Hematopoietic multipotent progenitor cell treated with erythropoietin and hydrocortisone succinate and interleukin-3 and kit ligand, for 17 days (in vitro differentiated cells): ENCODE results near the gene NTM.

Experiments
- DNase-seq: peaks from one replicate; pipeline ENCODE4 v3.0.0-alpha.2; 2015; ENCODE audit warnings: low spot score

Gene NTM

DNA sequence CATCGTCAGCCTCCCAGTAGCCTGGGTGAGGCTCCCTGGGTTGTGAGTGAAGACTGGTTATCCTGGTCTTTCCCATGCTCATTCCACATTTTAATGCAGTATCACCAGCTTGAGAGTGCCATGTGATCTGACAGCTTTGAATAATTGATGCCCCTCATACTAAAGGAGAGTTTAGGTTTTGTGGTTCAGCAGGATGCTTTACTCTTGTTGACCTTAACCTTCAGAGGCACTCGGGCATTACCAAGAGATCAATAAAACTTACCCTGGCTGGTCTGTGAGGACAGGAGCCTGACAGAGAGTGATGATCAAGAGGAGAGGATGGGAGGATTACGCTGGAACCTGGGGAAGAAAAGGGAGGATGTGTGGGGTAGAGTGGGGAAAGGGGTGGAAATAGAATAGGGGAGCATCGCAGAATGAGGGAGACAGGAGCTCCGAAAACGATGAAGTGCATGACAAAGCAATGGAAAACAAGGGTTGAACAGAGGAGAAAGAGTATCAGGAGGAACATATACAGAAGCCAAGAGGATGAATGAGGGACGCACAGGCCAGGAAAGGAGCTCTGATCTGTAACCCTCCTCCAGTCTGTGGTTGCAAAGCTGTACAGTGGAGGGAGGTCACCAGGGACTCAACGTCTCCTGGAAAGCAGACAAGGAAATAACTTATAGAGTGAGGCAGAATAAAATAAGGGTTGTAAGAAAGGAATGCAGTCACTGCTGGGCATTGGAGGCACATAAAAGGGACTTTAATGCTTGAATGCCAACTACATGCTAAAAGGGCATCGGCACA is 594.5 kb downstream of the NTM start:
- DNase-seq = no peak

DNA sequence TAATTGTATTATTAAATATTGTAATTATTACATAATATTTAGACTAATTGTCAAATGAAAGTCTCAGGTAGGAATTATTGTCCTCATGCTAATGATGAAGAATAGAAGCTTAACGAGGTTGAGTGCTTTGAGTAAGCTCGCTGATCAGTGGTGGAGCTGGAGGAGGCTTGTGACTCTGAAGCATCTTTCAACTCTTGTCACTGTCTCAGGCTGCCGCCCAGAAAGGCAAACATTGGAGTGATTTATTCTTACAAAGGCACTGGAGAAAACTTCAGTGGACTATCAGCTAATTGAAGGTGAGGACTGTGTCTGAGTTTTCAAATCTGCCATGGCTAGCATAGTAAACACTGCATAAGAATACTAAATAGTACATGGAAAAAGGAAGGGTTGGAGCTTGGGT is 595.1 kb downstream of the NTM start:
- no peak for DNase-seq

DNA sequence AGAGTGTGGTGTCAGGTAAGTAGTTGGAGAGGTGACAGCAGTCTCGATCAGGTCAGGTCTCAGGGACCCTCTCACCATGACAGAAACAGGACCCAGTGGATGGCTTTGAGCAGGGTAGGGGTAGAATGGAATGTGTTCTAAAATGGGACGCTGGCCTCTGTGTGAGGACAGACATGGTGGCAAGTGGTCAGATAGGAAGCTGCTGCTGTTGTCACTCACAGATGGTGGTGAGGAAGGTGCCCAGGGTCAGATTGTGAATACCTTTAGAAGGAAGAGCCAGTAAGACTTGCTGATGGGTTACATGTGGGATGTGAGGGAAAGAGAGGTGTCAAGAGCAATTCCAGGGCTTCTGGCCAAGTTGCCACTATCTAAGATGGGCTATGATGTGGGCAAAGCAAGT is 596.3 kb downstream of the NTM start:
- DNase-seq = no peak

DNA sequence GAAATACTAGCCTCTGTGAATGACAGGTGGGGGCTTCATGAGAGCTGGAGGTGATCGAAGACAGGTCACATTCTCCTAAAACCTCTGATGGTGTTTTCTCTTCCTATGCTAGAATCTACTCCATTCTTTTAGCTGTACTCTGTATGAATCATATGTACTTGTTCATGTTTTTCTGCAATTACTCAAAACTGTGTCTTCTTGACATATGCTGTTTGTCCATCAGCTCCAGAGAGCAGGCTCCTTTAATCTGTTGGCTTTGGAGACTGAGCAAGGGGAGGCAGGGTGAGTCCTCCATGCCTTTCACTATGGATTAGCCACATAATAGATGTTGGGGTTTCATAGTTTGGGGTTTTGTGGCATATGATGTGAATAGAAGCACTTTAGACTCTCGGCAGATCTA is 598.8 kb downstream of the NTM start:
- DNase-seq = no peak

DNA sequence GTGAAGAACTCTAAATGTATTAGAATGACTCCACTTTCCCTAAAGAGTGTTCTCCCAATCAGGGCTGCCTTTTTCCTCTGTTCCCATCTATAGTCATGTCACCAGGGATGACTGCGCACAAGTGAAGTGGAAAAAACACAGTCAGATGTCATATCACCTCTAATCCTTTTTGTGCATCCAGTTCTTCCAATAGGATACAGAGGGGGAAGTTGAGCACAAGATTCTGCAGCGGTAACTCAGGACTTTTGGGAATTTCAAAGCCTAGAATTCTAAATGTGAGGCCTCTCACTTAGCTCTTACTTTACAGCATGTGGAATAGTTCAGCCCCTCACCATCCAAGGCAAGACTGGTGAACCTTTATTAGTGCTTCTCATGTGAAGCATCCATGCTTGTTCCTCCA is 602.6 kb downstream of the NTM start:
- DNase-seq = no peak

DNA sequence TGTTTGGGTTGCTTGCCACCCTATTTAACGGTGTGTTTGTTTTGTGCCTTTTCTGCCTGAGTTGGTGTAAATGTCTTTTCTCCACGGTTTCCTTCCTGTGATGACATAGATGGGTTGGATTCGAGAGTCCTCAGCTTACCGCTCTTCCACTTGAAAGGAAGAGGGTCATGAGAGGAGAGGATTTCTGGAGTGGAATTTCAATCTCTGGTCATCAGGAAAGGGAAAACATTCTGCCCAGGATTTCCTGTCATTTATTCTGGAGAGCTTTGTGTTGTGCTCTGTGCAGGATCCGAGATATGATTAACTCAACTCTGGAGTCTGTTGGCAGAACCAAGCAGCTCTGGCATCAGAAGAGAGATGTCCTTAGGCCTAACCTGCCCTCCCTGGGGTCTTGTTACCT is 605.2 kb downstream of the NTM start:
- no peak for DNase-seq

DNA sequence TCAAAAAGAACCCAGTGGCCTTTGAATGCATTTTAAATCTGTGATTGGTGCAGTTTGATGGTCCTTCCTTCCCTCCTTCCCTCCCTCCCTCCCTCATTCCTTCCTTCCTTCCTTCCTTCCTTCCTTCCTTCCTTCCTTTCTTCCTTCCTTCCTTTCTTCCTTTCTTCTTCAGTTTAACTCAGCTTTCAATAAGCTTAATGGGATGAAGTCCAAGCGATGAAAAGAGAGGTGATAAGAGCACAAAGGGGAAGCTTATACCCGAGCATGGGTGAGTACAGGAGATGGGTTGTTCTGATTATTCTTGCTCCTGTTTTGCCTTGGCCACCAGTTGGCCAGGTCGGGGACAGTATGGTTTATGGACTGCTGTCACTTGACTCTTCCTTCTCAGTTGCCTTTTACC is 605.6 kb downstream of the NTM start:
- DNase-seq = no peak

DNA sequence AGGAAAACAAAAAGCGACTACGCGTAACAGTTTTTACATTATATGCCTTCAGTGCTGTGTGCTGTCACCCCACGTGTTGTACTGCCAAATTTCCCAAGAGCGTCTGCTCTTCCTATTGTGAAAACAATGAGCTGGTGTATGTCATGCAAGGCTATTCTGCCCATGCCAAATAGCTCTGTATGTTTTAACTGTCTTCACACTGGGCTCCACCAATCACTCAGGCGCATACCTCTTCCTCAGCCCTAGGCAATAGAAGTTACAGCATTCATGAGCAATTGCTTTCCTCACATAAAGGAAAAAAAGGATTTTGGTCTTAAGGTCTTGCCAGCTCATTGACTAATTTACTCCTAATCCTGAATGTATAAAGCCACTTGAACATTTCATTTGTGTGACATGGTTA is 606.8 kb downstream of the NTM start:
- no peak for DNase-seq

DNA sequence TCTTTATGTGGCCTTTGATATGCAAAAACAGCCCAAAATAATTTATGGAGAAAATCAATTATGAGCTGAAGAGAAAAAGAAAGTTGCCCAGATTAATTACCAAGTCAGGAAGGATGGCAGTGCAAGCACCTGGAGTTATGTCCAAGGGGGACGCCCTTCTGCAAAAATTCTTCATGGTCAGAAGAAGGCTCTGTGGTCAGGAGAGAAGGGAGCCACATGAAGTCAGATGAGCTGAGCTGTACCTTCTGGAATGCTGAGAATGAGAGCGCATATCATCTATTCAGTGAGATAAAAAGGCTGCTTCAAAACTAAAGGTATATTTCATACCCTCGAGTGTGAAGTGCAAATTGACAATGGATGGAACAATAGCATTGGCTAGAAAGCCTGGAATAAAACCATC is 607.4 kb downstream of the NTM start:
- DNase-seq = no peak

DNA sequence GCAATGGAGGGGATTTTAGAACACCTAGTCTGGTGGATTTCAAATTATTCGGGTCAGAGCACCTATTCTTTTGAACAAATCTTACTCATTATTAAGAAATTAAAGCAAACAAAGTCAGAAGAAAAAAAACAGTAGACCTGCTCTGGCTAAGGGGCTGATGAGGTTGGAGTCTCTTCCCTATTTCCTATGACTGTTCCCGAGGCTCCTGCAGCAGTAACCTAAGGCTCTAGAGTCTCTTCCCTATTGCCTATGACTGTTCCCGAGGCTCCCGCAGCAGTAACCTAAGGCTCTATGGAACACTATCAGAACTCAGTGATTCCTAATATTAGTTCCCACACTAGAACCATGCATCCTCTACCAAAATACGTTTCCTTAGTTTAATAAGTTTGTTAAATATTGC is 607.9 kb downstream of the NTM start:
- DNase-seq = no peak

DNA sequence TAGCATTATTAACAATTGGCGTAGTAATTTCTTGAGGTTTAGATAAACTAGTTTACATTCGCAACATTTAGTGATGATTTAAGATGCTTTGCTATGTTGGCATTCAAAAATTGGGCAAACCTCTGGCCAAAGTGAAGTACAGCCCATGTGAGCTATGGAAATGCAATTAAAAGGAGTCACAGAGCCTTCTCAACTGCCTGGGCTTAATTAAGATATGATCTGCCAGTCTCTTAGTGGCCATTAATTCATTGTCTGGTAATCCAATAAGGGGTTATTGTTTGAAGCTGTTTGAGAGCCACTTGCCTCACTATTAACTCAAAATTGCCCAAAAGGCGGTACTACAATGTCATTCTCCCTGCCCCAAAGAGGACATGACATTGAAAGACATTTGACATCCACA is 608.9 kb downstream of the NTM start:
- DNase-seq = no peak

DNA sequence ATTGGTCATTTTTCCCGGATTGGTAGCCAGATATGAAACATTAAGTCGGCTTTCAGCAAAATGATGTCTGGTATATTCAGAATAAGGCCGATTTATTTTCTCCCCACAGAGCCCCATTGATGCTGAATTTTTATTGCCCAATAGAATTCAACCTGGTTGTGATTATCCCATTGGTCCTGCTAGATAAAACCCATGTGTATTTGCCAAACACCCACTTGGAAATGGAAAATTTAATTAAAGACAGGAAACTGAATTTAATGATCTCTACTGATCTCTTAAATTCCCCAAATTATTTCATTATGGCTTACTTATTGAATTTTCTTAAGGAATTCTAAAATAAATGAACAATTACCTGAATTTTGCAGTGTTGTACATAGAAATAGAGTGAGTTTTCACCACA is 609.8 kb downstream of the NTM start:
- no peak for DNase-seq

DNA sequence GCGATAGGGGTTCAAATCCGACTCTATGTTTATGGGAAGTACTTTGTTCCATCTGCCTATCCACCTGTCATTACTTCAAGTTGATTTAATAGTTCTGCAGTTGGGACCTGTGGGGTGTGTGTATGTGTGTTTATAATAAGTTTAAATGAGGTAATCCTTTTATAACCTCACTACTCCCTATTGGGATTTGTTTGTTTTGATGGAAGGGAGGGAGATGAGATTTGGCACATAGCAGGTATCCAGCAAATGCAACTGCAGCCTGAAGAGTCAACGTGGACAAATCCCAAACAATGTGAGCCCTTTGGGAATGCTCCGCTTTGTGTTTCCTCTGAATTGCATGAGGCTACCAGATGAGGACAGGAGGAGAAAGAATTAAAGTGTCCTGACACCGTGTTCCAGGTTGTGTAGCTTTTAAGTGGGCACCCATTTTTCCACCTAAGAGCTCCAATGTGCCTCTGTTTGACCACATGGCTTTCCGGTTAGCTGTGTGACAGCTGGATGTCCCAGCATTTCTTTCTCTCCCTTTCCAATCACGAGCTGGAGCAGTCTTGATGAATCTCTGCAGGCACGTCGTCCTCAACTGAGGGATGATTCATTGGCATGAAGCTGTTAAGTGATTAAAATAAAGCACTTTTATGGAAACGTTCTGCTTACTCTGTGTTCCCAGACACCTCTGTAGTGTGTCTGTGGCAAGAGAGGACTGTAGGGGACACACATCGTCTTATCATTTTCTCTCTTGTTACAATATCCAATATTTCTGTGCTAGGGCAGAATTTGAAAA is 610.7 kb downstream of the NTM start:
- no peak for DNase-seq

DNA sequence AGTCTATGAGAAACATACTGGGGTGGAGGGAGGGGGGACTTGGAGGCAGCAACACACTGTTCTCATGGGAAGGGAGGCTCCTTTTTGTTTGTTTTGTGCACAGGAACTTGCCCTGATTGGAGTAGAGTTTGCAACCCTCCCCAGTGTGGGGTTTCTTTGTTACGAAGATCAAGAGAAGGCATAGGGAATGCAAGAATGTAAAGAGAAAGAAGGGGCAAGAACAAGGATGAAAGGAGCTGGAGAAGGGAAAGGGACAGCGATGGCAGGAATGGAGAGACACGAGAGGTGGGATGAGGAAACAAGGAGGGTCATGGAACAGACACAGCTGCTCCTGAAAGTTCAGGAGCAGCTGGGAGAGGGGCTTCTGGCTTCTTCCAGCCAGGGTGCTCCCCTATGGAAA is 611.7 kb downstream of the NTM start:
- no peak for DNase-seq

DNA sequence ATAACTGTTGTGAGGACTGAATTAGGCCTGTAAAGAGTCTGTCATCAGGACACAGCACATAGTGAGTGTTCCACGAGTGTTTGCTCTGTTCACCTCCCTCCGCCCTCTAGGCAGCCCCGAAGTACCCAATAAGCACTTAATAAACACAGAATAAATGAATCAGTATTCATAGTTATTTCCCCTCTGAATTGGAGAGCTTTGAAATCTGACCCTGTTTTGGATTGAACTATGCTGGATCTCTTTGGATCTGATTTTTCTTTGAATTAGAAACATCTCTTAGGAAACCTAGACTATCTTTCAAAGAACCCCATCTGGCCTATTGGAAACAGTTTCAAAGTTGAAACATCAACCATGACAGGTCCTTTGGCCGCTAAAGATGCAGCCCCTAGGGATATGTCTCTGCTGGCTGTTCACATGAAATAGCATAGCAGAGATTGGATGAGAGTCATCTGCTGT is 615.5 kb downstream of the NTM start:
- no peak for DNase-seq

DNA sequence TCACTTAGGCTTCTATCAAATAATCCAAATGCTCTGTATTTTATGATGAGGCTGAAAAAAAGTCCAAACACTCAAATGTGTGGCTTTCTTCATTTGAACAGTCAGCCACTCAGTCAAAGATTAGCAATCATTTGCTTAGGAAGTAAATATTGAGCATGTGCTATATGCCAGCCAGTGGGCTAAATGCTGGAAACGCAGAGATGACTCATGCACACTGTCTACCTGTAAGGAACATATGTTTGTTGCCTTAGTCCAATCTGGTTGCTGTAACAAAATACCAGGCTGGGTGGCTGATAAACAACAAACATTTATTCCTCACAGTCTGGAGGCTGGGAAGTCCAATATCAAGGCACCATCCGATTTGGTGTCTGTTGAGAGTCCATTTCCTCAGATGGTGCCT is 617.3 kb downstream of the NTM start:
- no peak for DNase-seq

DNA sequence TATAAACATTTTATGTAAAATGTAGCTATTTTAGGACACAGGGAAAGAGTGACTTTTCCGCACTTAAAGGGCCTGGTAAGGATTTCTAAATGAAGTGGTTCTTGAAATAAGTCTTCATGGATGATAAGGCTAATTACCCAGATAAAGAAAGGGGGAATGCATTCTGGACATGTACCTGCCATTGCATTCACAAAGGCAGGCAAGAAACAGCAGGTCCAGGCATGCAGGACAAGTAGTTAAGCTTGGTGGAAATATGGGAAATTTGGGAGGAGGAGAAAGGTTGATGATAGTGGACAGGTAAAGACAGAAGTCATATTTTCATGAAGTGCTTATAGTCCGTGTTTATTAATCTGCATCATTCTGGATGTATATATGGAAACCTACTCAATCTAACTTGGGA is 621.2 kb downstream of the NTM start:
- no peak for DNase-seq

DNA sequence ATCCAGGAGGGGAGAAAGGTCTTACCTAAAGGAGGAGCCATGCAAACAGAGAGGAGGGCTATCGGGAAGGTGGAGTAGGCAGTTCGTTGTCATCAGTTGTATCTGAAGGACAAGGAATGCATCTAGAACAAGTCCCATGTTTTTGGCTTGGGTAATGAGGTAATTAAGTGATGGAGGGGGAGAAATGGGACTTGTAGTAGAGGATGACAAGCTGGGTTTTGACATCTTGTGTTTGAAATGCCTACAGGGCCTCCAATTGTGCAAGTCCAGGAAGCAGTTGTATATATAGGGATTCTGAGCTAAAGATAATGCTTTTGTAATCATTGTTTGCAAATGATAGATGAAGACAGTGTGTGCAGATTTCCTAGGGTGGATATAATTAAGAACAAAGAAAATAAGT is 622.8 kb downstream of the NTM start:
- no peak for DNase-seq

DNA sequence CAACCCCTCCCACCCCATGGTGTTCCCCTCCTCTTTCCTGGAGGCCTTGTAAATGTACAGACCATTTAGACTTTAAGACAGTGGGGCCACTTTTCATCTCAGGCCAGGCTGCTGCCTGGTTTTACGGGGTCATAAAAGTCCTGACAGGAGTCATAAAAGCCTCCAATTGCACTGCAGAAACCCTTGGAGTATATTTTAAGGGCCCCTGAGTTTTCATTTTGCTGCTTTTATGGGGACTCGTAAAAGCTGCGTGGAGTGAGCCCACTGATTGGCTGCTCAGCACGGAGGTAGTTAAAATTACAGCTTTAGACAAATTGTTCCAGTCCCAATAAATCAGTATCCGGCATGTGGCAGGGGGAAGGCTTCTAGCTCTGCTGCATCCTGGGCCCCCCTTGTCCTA is 627.6 kb downstream of the NTM start:
- no peak for DNase-seq

DNA sequence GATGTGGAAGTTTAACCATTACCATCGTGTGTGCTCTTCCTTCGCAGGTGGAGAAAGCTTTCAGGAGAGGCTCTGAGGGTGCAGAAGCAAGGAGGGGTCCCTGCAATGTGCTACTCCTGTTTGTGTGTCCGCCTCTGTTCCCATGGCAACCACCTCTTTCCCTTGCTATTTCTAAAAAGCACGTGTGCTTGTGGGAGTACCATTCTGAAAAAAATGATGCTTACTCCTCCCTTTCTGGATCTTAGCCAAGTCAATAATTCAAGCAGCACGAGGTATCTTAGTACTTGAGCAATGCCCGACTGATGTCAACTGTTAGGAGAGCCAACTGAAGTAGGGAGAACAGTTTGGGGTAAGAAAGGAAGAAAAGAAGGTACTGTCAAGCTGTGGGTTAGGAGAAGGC is 628.7 kb downstream of the NTM start:
- DNase-seq = no peak

DNA sequence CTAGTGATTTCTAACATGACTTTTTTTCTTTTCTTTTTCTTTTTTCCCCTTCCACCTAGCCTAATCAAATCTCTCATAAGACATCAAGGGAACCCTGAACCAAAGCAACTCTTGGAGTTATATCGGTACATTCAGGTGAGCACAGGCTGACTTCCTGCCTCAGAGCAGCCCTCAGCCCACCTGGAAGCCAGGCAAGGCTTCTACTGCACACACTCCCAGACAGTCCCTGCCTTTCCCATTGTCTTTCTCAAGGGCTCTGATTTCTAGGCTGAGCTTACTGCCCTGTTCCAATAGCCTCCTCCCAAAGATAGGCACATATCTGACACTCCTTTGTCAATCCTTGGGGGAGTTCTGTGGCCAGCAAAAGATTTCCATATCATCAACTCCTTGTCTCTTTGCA is 629.5 kb downstream of the NTM start:
- no peak for DNase-seq

DNA sequence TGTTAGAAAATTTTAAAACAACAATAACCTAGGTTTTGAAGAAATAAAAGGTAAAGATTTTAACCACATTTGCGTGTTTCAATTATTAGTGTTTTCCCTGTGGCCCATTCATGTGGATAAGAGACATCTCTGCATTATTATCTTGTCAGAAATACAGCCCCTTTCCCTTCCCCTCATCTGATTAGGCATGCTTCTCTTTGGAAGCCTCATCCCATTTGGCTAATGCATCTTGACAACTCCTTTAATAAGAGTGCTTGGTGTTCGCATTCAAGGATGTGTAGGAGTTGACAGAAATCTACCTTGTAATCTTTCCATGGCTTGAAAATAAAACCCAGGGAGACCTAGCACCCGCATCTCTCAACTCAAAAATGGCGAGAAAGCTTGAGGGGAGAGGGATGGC is 635.5 kb downstream of the NTM start:
- DNase-seq = no peak

DNA sequence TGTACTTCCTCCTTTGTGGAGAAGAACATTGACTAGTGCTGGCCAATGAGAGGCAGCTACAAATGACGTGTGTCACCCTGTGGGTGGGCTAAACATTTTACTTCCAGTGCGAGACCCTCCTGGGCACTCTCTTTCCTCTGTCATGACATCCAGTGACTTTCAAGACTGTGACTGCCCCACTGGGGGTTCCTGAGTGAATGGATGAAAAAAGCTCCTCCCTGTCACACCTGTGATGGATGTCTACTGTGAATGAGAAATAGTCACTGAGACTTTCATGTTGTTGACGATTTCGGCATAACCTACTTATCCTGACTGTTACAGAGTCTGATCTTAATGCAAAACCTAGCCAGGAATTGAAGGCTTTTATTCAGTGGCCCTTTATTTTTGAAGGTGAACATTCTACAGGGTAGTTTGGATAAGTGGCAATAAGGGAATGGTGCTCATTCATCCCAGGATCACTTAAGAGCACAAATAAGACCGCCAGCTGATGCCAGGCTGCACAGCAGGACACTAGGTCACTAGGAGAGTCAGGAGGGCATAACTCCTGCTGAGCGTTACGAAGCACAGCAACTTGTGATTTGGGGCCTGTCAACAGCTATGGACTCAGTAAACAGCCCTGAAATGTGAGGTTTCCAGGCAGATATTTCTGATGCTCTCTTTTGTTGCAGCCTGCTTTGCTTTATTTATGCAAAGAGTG is 636.6 kb downstream of the NTM start:
- no peak for DNase-seq
